GM21619 (cell line): ENCODE results near the gene OR52E2.

ENCODE experiments used
- ATAC-seq: cut with Tn5 transposase; IDR thresholded peaks from one replicate; pipeline ENCODE4 v1.9.1; 2021; ENCODE audit not compliant: unreplicated experiment

The OR52E2 gene

GRCh38 chr11:5021996-5022395, 37.4 kb downstream of the OR52E2 start:
- ATAC-seq = no peak

GRCh38 chr11:5013012-5013411, 46.4 kb downstream of the OR52E2 start:
- ATAC-seq = no peak

DNA sequence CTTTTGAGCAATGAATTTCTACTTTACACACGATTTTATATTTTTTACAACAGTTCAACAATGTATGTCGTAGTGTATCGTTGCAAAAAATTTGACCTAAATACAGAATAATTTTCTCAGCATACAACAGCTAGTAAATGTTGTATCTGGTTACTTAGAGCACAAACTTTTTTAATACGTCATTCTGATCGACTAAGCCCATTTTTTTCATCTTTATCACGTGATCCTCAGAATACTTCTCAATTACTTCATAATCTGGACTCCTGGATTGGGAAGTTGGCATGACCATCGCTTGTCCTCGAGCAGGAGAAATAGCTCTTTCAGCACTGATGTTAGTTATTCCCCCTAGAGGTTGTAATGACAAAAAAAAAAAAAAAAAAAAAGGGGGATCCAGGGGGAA, 48.2 kb downstream of the OR52E2 start:
- ATAC-seq = no peak
